Upper lobe of left lung (tissue), 4 donors: ENCODE results near the gene STIM2.

Experiments
- CTCF ChIP-seq, 6 experiments: fragments of 450-650 bp in 4 of 6; fragments of 200-600 bp in 2 of 6; sonication (generic) in 2 of 6; IDR thresholded peaks; one replicate each; pipeline ENCODE4 v1.5.1; 2016 to 2019; ENCODE audit warnings: antibody characterized with exemption in 6 of 6
- POLR2A ChIP-seq, 4 donors: fragments of 450-650 bp; IDR thresholded peaks; one replicate each; pipeline ENCODE4 v1.5.1; 2016 to 2017; ENCODE audit warnings: antibody characterized with exemption in 4 of 4, mild to moderate bottlenecking in 2 of 4

- TF ChIP-seq CTCF (IDR thresholded peaks at IDR 0.05) (peak in 3 of 6 experiments; percentile 20 to 38 (median 24)), POLR2A (IDR thresholded peaks at IDR 0.05) (no peak)
Measured at GRCh38 chr4:27000820-27001219, 140.2 kb downstream of the STIM2 start.
